NCI-H187 (cell line): ENCODE results near the gene TSGA10.
"Not testable (repeated sequence)": the region's sequence is repeated elsewhere in the genome, so short reads cannot be mapped to it uniquely, and the experiment has no call there.

ENCODE experiments used
- DNase-seq, 2 experiments: peaks; one replicate each; lab custom pipeline; 2025; lab: John Stamatoyannopoulos, UW

Gene TSGA10

GRCh38 chr2:99154643-99155536 lies at the start of gene TSGA10, which contains the start of gene LIPT1:
Gene TSGA10, minus strand, starts transcription at chr2:99154942. Its CDS starts 45,503 bp downstream, at chr2:99109439.
Gene LIPT1, plus strand, starts transcription at chr2:99154967. Its CDS starts 6,991 bp downstream, at chr2:99161958.
- peak; percentile 54 to 78 for DNase-seq

GRCh38 chr2:99201959-99202678 lies 47.4 kb upstream of the TSGA10 start:
- no peak for DNase-seq

- DNase-seq = no peak
These were observed 45.5 kb upstream of the TSGA10 start for GRCh38 chr2:99200076-99200800.

GRCh38 chr2:99198103-99198841 lies 43.5 kb upstream of the TSGA10 start:
- no peak for DNase-seq

GRCh38 chr2:99192364-99192763 lies 37.6 kb upstream of the TSGA10 start:
- DNase-seq = not testable (repeated sequence)

- DNase-seq = no peak
These were observed 35.8 kb upstream of the TSGA10 start for GRCh38 chr2:99190548-99190947.

GRCh38 chr2:99188357-99188756 lies 33.6 kb upstream of the TSGA10 start:
- no peak for DNase-seq

GRCh38 chr2:99187011-99187410 lies 32.3 kb upstream of the TSGA10 start:
- DNase-seq = no peak

GRCh38 chr2:99184811-99185210 lies 30.1 kb upstream of the TSGA10 start:
- DNase-seq = no peak

GRCh38 chr2:99183025-99183424 lies 28.3 kb upstream of the TSGA10 start:
- DNase-seq = no peak

GRCh38 chr2:99181624-99182000 lies 26.9 kb upstream of the TSGA10 start:
- no peak for DNase-seq

- DNase-seq = peak; percentile 79 to 85
These were observed 26.2 kb upstream of the TSGA10 start, which contains the start of the genes MITD1 and MRPL30 for GRCh38 chr2:99180755-99181623. Gene MITD1, minus strand, starts transcription at chr2:99181058. Its CDS starts 77 bp downstream, at chr2:99180981. Gene MRPL30, plus strand, starts transcription at chr2:99181184. Its CDS starts 5,020 bp downstream, at chr2:99186204.

- no peak for DNase-seq
These were observed 16.8 kb upstream of the TSGA10 start for GRCh38 chr2:99171377-99172140.

- no peak for DNase-seq
These were observed 14.8 kb upstream of the TSGA10 start for GRCh38 chr2:99169534-99169933.

GRCh38 chr2:99166218-99166617 lies 11.5 kb upstream of the TSGA10 start:
- DNase-seq = no peak

- DNase-seq = no peak
These were observed 4.9 kb upstream of the TSGA10 start for GRCh38 chr2:99159594-99159993.

GRCh38 chr2:99158599-99158998 lies 3.9 kb upstream of the TSGA10 start:
- DNase-seq = no peak

GRCh38 chr2:99156891-99157290 lies 2.1 kb upstream of the TSGA10 start:
- DNase-seq = no peak

- peak in 1 of 2 experiments; percentile 4 for DNase-seq
These were observed 679 bp downstream of the TSGA10 start for GRCh38 chr2:99153921-99154604.
